SIG-M5 (cell line): ENCODE measurements around the gene TDRD9.
"Not testable (repeated sequence)": the region's sequence is repeated elsewhere in the genome, so short reads cannot be mapped to it uniquely, and the experiment has no call there.

Experiments used
- DNase-seq: peaks from one replicate; lab custom pipeline; 2025; lab: John Stamatoyannopoulos, UW

Gene TDRD9

GRCh38 chr14:103925316-103925715 is 2.9 kb upstream of the TDRD9 start:
- DNase-seq: no peak

- DNase-seq: no peak
These were observed 690 bp upstream of the TDRD9 start for GRCh38 chr14:103927566-103927965.

GRCh38 chr14:103930051-103930604 is 1.9 kb downstream of the TDRD9 start:
- DNase-seq: no peak

- DNase-seq: peak; percentile 65
These were observed 3.2 kb downstream of the TDRD9 start for GRCh38 chr14:103931422-103931821.

GRCh38 chr14:103932791-103933490 is 4.7 kb downstream of the TDRD9 start:
- DNase-seq: no peak

- DNase-seq: no peak
These were observed 6.8 kb downstream of the TDRD9 start for GRCh38 chr14:103935102-103935501.

GRCh38 chr14:103941462-103941861 is 13.2 kb downstream of the TDRD9 start:
- DNase-seq: no peak

- no peak for DNase-seq
These were observed 13.9 kb downstream of the TDRD9 start, which contains the start of gene RD3L for GRCh38 chr14:103941973-103942736. Gene RD3L (minus strand): TSS chr14:103942529. CDS start chr14:103941695, 834 bp downstream.

GRCh38 chr14:103943673-103944072 is 15.4 kb downstream of the TDRD9 start:
- no peak for DNase-seq

GRCh38 chr14:103946975-103947374 is 18.7 kb downstream of the TDRD9 start:
- DNase-seq: no peak

- no peak for DNase-seq
These were observed 20.2 kb downstream of the TDRD9 start for GRCh38 chr14:103948442-103948841.

GRCh38 chr14:103949131-103949790 is 21.0 kb downstream of the TDRD9 start:
- DNase-seq: no peak

- DNase-seq: no peak
These were observed 32.3 kb downstream of the TDRD9 start for GRCh38 chr14:103960457-103961055.

GRCh38 chr14:103961928-103962578 is 33.8 kb downstream of the TDRD9 start:
- no peak for DNase-seq

GRCh38 chr14:103966631-103967030 is 38.4 kb downstream of the TDRD9 start:
- DNase-seq: no peak

GRCh38 chr14:103969961-103970360 is 41.7 kb downstream of the TDRD9 start:
- no peak for DNase-seq

- DNase-seq: no peak
These were observed 45.1 kb downstream of the TDRD9 start for GRCh38 chr14:103973354-103973753.

- no peak for DNase-seq
These were observed 46.3 kb downstream of the TDRD9 start for GRCh38 chr14:103974575-103974974.

GRCh38 chr14:103980623-103981238 is 52.5 kb downstream of the TDRD9 start:
- DNase-seq: not testable (repeated sequence)

- DNase-seq: no peak
These were observed 55.9 kb downstream of the TDRD9 start for GRCh38 chr14:103984196-103984595.

- DNase-seq: no peak
These were observed 60.8 kb downstream of the TDRD9 start for GRCh38 chr14:103989034-103989433.
